NCI-H187 (cell line): Measurements from ENCODE around the gene MCTP2.
"Not testable (repeated sequence)": the region's sequence is repeated elsewhere in the genome, so short reads cannot be mapped to it uniquely, and the experiment has no call there.

Experiments
- DNase-seq, 2 experiments: peaks; one replicate each; lab custom pipeline; 2025; lab: John Stamatoyannopoulos, UW

MCTP2 gene

DNA sequence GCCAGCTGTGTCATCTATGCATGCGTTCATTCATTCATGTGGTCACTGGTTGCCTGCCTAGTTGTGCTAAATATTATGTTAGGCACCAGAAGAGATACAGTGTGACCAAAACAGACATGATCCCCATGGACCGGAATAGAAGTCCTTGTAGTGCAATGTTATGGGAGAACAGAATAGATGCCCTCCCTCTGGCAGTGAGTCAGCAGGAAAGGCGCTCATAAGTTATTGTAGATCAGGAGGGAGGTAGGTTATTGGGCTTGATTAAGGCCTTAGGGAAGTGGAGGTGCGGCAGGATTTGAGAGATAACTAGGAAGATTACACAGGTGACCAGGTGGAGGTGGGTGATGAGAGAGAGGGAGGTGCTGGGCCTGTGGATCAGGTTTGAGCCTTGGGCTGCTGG lies 5.2 kb downstream of the MCTP2 start:
- DNase-seq, result no peak

DNA sequence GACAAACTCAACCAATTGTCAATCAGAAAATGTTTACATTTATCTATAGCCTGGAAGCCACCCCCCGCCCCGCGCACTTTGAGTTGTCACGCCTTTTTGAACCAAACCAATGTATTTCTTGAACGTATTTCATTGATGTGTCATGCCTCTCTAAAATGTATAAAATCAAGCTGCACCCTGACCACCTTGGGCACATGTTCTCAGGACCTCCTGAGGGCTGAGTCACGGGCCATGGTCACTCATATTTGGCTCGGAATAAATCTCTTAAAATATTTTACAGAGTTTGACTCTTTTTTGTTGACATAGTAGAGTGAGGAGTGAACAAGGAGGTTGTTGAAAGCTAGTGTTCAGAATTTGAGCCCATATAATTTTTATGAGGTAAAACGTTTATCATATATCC lies 6.5 kb downstream of the MCTP2 start:
- no peak for DNase-seq

DNA sequence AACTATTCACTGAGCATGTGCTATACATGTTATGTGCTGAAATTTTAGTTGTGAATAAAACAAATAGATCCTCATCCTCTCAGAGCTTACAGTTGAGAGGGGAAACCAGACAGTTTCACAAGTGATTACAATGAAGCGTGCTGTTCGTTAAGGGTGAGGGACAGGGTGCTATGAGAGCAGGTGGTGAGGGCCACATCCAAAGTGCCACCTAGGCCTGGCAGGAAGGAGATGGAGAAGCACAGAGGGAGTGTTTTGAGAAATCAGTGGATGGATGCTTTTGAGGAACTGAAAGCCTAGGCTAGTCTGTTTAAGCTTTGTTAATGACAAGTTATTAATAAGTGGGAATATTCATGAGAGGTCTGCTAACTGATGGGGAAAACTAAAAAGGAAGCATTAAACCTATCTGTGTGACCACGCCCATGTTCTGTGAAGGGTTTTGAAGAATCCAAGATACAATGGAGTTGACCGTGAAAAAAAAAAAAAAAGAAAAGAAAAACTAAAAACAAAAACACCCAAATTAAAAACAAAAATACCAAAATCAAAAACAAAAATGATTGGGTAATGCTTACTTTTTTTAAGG lies 7.3 kb downstream of the MCTP2 start:
- DNase-seq, result no peak

DNA sequence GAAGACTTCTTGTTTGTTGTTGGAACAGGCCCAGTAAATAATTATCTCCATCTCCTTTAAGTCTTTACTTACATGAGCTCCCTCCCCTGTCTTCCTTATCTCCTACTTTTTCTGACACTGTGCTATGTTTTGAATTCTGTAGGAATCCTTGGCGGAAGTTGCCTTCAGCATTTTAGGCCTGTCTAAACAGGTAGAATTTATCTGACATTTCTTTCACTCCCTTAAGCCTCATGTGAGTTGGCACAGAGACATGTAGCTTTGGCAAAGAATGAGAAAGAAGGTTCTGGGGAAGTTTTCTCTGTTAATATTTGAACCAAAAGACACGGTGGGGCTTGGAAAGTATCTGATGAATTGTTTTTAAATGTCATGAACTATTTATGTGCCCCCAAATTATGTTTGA lies 8.1 kb downstream of the MCTP2 start:
- DNase-seq, result no peak

DNA sequence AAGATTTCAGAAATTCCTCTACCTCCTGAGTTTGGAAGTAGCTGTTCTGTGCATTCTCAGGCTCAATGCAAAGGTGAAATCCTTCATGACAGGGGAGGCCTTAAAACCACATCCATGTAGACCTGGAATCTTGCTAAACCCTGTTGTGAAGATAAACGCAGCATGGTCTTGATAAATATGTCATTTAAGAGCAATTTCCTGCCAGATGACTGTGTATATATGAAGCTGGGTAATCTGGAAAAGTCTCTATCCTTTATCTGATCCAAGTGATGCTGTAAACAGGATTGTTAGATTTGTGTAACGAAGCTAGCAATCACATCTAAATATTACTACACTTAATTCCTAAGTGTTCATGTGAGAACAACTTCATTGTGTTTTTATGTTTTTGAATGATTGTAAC lies 9.1 kb downstream of the MCTP2 start:
- no peak for DNase-seq

DNA sequence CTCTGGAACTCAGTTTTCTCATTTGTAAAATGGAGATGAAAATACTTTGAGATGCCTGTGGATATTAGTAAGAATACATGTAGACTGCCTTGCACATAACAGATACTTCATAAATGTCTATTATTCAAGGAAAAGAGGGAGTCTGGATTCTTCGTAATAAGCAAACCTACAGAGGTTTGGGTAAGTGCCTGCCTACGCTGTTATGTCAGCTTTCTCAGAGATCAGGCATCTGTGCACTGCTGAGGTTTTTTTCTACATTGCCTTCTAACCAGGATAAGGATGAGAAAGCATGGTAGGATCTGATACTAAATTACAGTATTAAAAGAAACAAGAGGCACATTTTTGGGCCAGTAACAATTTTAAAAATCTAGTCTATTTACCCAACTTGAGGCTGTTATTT lies 10.9 kb downstream of the MCTP2 start:
- no peak for DNase-seq

DNA sequence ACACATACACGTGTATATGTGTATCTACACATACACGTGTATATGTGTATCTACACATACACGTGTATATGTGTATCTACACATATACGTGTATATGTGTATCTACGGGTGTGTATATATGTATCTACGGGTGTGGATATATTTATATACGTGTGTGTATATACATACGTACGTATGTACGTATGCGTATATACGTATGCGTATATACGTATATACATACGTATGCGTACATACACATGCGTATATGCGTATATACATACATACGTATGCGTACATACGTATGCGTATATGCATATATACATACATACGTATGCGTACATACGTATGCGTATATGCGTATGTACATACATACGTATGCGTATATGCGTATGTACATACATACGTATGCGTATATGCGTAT lies 11.6 kb downstream of the MCTP2 start:
- DNase-seq, result not testable (repeated sequence)

DNA sequence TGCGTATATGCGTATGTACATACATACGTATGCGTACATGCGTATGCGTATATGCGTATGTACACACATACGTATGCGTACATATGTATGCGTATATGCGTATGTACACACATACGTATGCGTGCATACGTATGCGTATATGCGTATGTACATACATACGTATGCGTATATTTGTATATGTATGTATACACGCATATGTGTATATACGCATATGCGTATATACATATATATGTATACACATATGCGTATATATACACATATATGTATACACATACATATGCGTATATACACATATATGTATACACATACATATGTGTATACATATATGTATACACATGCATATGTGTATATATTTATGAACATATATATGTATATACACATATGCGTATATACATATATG lies 12.1 kb downstream of the MCTP2 start:
- no peak for DNase-seq

DNA sequence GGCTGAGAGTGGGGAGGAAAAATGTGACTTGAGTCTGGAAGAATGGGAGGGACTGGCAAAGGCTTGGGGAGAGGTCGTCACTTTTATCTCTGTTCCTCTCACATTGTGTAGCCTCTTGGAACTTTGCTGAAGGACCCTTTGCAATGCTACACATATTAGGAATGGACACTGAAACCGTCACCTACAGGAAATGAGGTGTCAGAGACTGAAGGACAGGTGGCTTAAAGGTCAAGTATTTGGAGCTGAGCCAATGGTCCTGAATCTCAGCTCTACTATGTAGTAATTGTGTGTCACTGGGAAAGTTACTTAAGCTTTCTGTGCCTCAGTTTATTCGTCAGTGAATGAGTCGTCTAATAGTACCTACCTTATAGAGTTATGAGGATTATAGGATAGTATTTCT lies 14.7 kb downstream of the MCTP2 start:
- no peak for DNase-seq

DNA sequence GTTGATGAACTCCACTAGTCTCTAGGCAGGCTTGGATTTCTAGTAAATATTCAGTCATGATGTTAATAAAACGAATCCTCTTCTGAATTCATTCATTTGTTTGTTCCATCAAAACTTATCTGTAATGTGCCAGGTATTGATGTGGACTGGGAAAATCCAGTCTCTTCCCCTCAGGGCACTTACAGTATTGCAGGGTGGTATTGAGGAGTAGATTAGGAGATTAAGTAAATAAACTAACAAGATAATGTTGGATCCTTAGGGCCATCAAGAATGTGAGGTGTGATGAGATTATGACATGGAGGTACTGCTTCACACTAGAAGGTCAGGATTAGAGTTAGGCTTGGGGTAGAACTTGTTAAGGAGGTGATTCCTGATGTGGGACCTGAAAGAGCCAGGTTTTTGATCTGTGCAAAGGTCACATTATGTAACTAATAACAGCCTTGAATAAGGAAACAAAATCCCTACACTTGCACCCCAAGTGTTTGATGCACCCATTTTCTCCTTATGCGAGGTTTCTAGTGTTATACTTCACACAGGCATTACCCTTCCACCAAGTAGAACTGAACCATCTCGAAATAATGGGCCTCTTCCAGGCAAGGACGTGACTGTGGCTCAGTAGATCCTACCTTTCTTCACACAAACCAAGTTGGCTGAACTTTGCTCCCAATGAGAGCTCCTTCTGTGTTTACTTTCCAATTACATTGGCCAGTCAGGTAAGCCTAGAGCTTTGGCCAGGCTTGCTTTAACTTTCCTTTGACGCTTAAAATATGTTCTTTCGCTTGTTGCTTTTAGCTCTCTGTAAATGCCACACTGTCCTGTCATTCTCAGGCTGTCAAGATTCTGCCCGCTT lies 16.7 kb downstream of the MCTP2 start:
- no peak for DNase-seq

DNA sequence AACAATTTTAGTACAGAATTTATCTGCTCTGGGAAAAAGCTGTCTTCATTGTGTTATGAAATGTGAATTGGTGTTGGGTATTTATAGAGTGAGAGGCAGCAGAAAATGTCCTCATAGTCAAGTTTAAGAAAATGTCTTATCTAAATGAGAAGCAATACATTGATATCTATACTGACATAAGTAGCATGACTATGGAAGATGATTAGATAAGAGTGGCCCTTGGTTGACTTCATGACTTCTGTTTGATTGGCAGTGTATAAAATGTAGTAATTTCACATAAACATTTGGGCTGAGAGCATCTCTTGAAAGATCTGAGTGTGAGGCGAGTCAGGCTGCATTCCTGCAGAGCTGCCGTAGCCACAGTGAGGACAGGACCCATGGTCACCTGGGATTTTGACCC lies 19.4 kb downstream of the MCTP2 start:
- no peak for DNase-seq

DNA sequence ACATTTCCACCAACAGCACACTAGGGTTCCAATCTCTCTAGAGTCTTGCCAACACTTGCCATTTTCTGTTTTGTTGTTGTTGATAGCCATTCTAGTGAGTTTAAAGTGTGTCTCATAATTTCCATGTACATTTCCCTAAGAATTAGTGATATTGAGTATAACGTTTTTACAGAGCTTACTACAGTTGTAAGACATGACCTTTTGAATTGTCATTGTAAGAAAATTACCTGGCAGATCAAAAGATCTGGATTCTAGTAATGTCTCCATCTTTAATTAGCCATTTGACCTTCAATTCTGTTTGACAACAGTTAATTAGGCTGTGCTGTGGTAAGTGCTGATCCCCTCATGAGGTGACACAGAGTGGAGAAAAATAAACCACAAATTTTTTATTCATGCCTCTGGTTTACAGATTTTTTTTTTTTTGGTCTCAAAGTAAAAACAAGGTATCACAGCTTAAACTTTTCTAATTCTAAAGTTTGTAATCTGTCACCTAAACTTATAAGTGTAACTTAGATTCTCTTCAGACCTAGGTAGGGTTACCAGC lies 20.9 kb downstream of the MCTP2 start:
- no peak for DNase-seq

DNA sequence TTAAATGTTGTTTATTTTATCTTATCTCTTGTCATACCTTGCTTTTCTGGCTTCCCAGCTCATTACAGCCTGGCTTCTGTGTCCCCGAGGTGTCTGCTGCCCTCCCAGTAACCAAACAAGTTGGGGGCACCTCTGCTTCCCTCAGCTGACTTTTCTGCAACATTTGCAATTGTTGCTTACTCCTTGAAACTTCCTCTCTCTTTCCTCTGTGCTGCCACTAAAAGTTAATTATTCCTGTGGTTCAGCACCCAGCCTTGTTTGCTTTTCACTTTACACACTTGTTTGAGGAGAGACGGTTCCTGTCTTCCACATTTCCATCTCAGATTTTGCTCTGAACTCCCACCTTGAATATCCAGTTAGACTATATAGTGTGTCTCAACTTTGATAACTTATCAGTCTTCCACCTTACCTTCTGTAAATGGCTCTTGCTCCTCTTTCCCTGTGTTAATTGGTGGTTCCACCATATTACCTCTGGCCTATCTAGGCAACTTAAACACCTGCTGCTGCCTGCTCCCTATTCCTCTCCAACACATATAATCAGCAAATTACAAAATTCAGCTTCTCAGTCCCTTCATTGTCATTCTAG lies 21.6 kb downstream of the MCTP2 start:
- no peak for DNase-seq

DNA sequence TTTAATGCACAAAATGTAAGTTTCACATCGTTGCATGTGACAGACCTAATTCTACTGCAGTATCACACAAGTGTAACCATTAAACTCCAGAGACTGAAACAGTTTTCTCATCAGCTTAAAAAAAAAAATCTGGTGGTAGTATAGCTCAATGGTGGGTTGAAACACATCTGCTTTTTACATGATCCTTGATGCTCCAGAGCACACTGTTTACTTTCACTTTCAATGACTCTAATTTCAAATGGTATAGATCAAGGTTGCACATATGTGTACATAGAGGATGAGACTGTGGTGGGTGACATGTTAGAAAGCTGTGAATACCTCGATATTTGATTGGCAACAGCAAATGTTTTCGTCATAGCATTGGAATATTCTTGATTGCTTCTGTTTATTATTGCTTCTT lies 22.4 kb downstream of the MCTP2 start:
- DNase-seq, result no peak

DNA sequence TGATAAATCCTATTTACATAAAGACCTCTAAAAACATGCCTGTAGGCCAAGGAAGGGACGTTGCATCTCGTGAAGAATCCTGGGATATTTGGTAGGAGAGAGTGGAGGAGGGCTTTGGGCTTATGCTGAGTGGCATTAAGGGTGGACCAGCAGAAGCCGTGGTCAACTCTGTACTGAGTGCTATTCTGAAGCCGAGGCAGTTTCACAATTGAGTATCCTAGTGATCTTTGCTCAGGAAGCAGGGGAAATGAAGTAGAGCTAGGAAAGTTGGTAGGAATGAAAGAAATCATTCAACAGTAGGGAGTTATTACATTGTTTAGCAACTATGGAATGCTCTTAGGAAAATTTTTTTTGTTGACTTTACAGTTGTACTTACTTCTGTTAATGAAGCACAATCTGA lies 24.2 kb downstream of the MCTP2 start:
- no peak for DNase-seq

DNA sequence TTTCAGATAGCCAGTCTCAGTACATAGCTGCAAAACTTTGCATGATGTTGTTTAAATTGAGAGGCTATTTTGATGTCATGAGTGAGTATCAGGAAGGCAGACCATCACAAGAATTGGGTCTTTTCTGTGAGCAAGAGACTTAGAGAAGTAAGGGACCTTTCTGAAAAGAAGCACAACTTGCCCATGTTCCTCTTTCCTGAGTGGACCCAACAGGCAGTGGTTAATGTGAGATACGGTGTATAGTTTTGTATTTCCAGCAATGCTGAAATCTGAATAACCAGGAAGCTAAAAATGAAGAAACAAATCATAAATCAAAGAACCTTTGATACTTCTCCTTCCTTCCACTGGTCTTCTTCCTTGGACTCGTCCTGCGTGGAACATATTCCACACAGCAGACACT lies 25.1 kb downstream of the MCTP2 start:
- DNase-seq, result no peak

DNA sequence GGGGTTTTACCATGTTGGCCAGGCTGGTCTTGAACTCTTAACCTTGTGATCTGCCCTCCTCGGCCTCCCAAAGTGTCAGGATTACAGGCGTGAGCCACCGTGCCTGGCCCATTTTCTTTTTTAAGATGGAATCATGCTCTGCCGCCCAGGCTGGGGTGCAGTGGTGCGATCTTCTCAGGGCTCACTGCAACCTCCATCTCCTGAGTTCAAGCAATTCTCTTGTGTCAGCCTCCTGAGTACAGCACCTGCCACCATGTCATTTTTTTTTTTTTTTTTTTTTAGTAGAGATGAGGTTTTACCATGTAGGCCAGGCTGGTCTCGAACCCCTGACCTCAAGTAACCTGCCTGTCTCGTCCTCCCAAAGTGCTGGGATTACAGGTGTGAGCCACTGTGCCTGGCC lies 26.4 kb downstream of the MCTP2 start:
- DNase-seq, result not testable (repeated sequence)

DNA sequence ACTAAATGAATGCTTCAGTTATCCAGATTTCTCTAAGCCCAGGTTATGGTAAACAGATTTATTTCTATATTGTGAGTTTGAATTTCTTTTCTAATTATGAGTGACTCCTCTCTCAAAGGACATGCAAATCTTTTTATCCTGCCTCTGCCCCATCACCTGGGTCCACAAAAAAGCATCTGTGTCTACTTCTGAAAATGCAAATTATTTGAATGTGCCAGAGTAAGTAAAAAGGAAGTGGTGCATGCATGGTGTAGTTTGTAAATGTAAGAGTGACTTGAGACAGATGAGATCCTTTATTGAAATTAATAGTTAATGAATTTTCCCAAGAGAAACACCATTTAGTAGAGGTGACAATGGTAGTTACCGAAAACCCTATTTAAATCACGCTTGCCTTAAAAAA lies 26.9 kb downstream of the MCTP2 start:
- DNase-seq, result no peak

DNA sequence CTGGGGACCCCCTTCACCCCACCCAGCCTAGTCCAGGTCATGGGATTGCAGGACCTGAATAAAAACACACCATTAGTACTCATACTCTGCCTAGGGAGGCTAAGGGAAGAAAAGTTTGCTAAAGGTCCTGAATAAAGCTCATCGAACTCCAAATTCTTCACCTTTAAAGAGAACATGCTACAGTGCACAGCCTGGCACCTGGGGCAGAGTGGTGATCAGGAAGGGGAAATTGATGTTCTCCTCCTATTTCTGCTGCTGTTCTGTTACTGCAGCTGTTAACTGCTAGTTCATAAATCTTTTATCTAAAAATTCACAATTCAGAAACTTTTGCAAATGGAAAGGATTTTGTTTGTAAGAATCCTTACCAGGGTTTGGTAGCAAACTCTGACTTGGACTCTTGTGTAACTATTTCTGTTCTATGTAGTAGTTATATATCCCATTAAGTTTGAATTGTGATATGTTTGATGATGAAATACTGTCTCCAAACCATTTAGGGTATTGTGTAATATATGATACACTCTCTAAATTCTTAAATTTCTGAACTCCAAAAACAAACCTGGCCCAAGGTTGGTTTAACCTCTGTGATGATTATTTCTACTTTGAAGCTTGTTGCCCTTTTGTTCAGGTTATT lies 27.9 kb downstream of the MCTP2 start:
- no peak for DNase-seq

DNA sequence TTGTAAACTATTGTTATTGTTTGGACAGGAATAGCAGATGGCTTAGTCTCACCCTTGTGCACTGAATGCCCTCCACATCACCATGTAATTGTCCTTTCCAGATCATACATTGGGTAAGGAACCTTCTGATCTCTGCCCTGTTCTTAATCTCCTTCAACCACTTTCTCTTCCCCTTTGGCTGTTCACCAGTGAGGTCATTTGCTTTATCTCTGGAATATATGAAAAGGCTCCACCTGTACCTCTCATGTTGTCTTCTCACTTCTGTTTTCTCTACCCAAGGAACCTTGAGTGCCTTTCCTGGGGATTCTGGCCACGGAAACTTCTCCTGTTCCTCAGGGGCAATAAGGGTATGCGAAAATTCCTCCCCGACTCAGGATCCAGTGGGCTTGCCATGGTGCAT lies 28.5 kb downstream of the MCTP2 start:
- no peak for DNase-seq

DNA sequence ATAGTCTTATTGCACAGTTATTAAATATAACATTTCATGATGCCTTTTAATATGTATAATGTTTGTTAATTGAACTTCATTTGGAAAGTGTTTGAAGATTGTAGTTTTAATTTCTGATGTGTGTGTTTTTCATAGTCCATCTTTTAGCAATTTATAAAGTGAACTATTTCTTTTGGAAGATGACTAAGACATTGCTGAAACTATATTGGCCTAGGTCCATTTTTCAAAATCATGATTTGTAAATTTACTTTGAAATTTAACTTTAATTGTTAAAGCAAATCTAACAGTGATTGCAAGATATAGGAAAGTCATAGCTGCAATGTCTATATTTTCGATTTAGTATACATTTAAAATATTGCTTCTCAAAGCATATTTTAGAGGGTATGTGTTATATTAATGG lies 30.8 kb downstream of the MCTP2 start:
- DNase-seq, result no peak

DNA sequence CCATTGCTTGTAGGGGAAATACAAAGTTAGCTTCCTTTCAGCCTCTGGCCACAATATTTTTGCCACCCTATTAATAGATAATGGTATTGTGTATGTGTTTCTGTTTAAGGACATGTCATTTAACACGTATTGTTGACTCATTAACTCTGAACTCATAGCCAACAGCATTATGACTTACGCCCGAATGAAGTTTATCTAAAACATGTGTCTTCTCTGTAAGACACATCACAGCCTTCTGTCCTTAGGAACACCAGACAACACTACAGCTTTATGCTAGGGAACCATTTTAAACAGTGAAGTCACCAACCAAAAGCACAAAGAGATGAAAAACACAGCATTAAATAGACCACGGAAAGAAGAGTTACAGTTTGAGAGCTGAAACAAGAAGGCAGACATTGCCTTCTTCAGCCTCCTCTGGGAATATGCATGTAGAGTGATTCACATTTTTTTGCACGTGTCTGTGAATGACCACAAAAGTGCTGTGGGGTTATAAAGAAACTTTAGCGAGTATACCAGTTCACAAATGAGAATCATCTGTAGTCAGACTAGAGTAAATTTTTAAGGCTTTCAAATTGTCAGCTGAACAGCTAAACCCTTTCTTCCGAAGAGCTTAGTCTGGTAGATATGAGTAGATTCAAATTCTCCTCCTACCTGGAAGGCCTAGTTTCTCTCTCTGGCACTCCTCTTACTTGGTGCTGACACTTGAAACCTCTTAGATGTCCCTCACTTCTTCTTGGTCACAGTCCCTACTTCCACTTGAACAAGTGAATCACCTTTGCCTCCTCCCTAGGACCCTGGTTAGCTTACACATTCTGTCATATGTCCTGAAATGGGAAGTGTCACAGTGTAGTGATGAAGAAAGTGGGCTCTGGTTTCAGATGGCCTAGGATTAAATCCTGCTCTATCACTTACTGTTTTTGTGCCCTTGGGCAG lies 32.2 kb downstream of the MCTP2 start:
- no peak for DNase-seq
